GM23338 (cell line): ENCODE data around the gene LATS2.

Source experiments
- EZH2 ChIP-seq: fragments of 200-600 bp; sonication (generic); IDR thresholded peaks from one replicate; pipeline ENCODE4 v1.8.0; 2017; ENCODE audit warnings: antibody characterized with exemption, mild to moderate bottlenecking, low read depth; ENCODE audit not compliant: unreplicated experiment
- ZNF331 ChIP-seq: fragments of 250-450 bp; sonication (Bioruptor Pico); IDR thresholded peaks from 2 replicates; pipeline ENCODE4 v1.5.0; 2020; ENCODE audit warnings: low read depth, mild to moderate bottlenecking, moderate library complexity
- TF ChIP-seq, protein P1 (sequence below), 2 experiments: fragments of 200-600 bp in 1 of 2; sonication (generic) in 1 of 2; conservative IDR thresholded peaks; 2 replicates each; pipeline versions ENCODE4 v1.5.1 to v1.6.1; 2016 to 2017; ENCODE audit warnings: antibody characterized with exemption in 2 of 2, low read depth in 2 of 2, mild to moderate bottlenecking in 2 of 2, moderate library complexity in 1 of 2
- TF ChIP-seq, protein P2 (sequence below): IDR thresholded peaks from one replicate; pipeline ENCODE4 v1.6.1; 2018; ENCODE audit warnings: antibody characterized with exemption; ENCODE audit not compliant: unreplicated experiment

DNA sequence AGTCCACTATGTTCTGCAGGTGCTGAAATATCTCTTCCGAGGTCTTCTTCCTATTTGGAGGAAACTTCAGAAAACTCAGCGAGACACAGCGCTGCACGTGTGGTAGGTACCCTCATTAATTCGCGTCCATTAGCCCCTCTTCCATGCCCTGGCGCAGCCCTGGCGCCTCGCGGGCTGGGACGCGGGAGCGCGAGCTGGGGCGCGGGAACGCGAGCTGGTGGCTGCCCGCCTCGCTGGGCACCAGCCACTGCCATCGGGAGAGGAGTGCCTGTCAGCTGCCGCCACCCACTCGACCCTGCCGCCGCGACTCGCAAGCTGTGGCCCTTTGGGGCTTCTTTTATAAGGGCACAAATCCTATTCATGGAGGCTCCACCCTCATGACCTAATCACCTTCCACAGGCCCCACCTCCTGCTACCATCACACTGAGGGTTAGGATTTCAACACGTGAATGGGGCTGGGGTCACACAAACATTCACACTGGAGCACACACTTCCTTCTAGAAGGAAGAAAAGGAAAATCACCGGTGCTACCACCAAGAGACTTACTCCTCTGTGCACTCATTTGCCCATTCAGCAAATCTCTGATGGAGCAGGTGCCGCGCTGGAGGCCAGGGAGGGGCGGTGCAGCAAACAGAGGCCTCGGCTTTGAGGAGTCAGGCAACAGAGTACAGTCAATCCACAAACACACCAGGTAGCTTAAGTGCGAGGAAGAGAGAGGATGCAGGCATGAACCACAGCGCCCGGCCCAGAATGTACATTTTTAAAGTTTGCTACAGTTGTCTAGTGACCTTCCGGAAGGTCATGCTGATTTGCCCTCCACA lies 43.0 kb upstream of the LATS2 start:
- TF ChIP-seq, protein P1, sequence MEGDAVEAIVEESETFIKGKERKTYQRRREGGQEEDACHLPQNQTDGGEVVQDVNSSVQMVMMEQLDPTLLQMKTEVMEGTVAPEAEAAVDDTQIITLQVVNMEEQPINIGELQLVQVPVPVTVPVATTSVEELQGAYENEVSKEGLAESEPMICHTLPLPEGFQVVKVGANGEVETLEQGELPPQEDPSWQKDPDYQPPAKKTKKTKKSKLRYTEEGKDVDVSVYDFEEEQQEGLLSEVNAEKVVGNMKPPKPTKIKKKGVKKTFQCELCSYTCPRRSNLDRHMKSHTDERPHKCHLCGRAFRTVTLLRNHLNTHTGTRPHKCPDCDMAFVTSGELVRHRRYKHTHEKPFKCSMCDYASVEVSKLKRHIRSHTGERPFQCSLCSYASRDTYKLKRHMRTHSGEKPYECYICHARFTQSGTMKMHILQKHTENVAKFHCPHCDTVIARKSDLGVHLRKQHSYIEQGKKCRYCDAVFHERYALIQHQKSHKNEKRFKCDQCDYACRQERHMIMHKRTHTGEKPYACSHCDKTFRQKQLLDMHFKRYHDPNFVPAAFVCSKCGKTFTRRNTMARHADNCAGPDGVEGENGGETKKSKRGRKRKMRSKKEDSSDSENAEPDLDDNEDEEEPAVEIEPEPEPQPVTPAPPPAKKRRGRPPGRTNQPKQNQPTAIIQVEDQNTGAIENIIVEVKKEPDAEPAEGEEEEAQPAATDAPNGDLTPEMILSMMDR (conservative IDR thresholded peaks at IDR 0.05; ENCODE audit: low read depth in 2 of 2), result no peak
- TF ChIP-seq, protein P2, sequence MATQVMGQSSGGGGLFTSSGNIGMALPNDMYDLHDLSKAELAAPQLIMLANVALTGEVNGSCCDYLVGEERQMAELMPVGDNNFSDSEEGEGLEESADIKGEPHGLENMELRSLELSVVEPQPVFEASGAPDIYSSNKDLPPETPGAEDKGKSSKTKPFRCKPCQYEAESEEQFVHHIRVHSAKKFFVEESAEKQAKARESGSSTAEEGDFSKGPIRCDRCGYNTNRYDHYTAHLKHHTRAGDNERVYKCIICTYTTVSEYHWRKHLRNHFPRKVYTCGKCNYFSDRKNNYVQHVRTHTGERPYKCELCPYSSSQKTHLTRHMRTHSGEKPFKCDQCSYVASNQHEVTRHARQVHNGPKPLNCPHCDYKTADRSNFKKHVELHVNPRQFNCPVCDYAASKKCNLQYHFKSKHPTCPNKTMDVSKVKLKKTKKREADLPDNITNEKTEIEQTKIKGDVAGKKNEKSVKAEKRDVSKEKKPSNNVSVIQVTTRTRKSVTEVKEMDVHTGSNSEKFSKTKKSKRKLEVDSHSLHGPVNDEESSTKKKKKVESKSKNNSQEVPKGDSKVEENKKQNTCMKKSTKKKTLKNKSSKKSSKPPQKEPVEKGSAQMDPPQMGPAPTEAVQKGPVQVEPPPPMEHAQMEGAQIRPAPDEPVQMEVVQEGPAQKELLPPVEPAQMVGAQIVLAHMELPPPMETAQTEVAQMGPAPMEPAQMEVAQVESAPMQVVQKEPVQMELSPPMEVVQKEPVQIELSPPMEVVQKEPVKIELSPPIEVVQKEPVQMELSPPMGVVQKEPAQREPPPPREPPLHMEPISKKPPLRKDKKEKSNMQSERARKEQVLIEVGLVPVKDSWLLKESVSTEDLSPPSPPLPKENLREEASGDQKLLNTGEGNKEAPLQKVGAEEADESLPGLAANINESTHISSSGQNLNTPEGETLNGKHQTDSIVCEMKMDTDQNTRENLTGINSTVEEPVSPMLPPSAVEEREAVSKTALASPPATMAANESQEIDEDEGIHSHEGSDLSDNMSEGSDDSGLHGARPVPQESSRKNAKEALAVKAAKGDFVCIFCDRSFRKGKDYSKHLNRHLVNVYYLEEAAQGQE, result no peak
- TF ChIP-seq ZNF331 (CRISPR knock-in tag), result no peak
- no peak for TF ChIP-seq EZH2
